ENCODE measurements around the gene NPR3. TPM values are rescaled to one million over a fixed set of nuclear protein-coding genes. Genes with fewer than 3 reads are reported as not detected.

The NPR3 gene
- total RNA-seq, 4 donors from 2014 or later = 7.6 to 51.2 (median 20.6) TPM

GRCh38 chr5:32836176-32836575 is 125.1 kb downstream of the NPR3 start:
- intact Hi-C loops (cut with DNase I; ENCODE audit: low total_unique reads) = no loop called here
- Histone ChIP-seq H3K27ac (no peak overlapping the region), H3K4me3 (no peak overlapping the region), H3K27me3 (no peaks in the 10 kb centered on the region), H3K9me3 (no peaks in the 10 kb centered on the region), H3K4me1 (no peaks in the 10 kb centered on the region), H3K36me3 (no peaks in the 10 kb centered on the region)
- TF ChIP-seq POLR2A (IDR thresholded peaks at IDR 0.05) (no peak), CTCF (IDR thresholded peaks at IDR 0.05) (no peak)
- no peak for DNase-seq

- no peaks in the 10 kb centered on the region for H3K9me3 ChIP-seq
- H3K4me1 ChIP-seq = no peaks in the 10 kb centered on the region
These were observed 126.1 kb downstream of the NPR3 start for GRCh38 chr5:32837211-32837610.

GRCh38 chr5:32839106-32839505 is 128.0 kb downstream of the NPR3 start:
- H3K36me3 ChIP-seq = no peaks in the 10 kb centered on the region
- no peaks in the 10 kb centered on the region for H3K27me3 ChIP-seq
- intact Hi-C loops (cut with DNase I; ENCODE audit: low total_unique reads) = no loop called here
- H3K4me3 ChIP-seq = no peak overlapping the region
- TF ChIP-seq CTCF (IDR thresholded peaks at IDR 0.05) (no peak), POLR2A (IDR thresholded peaks at IDR 0.05) (no peak)
- no peaks in the 10 kb centered on the region for H3K4me1 ChIP-seq
- H3K9me3 ChIP-seq = no peaks in the 10 kb centered on the region
- DNase-seq = no peak
- no peak overlapping the region for H3K27ac ChIP-seq

More at GRCh38 chr5:32837211-32837610, 126.1 kb downstream of the NPR3 start:
- no peak for TF ChIP-seq CTCF (IDR thresholded peaks at IDR 0.05)
- TF ChIP-seq POLR2A (IDR thresholded peaks at IDR 0.05) = no peak
- no peak overlapping the region for H3K27ac ChIP-seq
- intact Hi-C loops (cut with DNase I; ENCODE audit: low total_unique reads) = no loop called here
- H3K36me3 ChIP-seq = no peaks in the 10 kb centered on the region
- DNase-seq = no peak
- H3K4me3 ChIP-seq = no peak overlapping the region
- H3K27me3 ChIP-seq = no peaks in the 10 kb centered on the region

- H3K27me3 ChIP-seq = no peaks in the 10 kb centered on the region
- H3K36me3 ChIP-seq = no peaks in the 10 kb centered on the region
- H3K4me3 ChIP-seq = no peak overlapping the region
- intact Hi-C loops (cut with DNase I; ENCODE audit: low total_unique reads) = no loop called here
- no peak overlapping the region for H3K27ac ChIP-seq
- no peak for DNase-seq
- no peak for TF ChIP-seq CTCF (IDR thresholded peaks at IDR 0.05)
- TF ChIP-seq POLR2A (IDR thresholded peaks at IDR 0.05) = no peak
- H3K4me1 ChIP-seq = no peaks in the 10 kb centered on the region
- no peaks in the 10 kb centered on the region for H3K9me3 ChIP-seq
These were observed 129.5 kb downstream of the NPR3 start for GRCh38 chr5:32840606-32841005.

Other genes with a start within 250 kb of the NPR3 start
- gene SUB1, start 125.8 kb upstream of the NPR3 start, total RNA-seq = 100 to 1,000 TPM in 3 of 4 donors, 10 to 100 TPM in 1; 42.0 to 287 (median 127) TPM